IMR-90 (cell line): ENCODE measurements around the gene TPSD1. TPM values are rescaled to one million over a fixed set of nuclear protein-coding genes. Genes with fewer than 3 reads are reported as not detected.

Source experiments
- ATAC-seq: fragments of 200-7000 bp; cut with Tn5 transposase; 2 replicates; pipeline ENCODE4 v1.9.1; 2020; ENCODE audit warnings: low read depth, mild to moderate bottlenecking, moderate library complexity
- BruUV-seq: library from RNA; stranded (reverse); fragments of 400-500 nt; replicated peaks from 2 replicates; lab custom pipeline; 2021; lab: Mats Ljungman, UMichigan
- CTCF ChIA-PET: fragments of 300-600 bp; formaldehyde crosslinking; extraction: SDS; loops from one replicate; lab custom pipeline; 2021; ENCODE audit warnings: antibody characterized with exemption; lab: Yijun Ruan, JAX
- POLR2A ChIA-PET: fragments of 300-600 bp; sonication (Branson Sonifier 250); formaldehyde crosslinking; loops from one replicate; lab custom pipeline; 2022; ENCODE audit warnings: antibody characterized with exemption; ENCODE audit not compliant: unreplicated experiment; lab: Charles Lee
- DNase-seq: peaks from one replicate; pipeline ENCODE4 v3.0.0; 2013
- H2AFZ ChIP-seq: replicated peaks from 2 replicates; pipeline ENCODE3; 2013; ENCODE audit warnings: low read length, mild to moderate bottlenecking; ENCODE audit not compliant: poor library complexity
- H2AK5ac ChIP-seq: 2 replicates; pipeline ENCODE4 v1.6.1; 2013; ENCODE audit warnings: low read depth, low read length, inconsistent platforms
- H2AK9ac ChIP-seq: replicated peaks from 2 replicates; pipeline ENCODE3; 2013; ENCODE audit warnings: mild to moderate bottlenecking, low read depth, low read length, moderate library complexity; ENCODE audit not compliant: poor library complexity
- H2BK120ac ChIP-seq: 2 replicates; pipeline ENCODE4 v1.6.1; 2013; ENCODE audit warnings: low read depth, low read length, inconsistent platforms
- H2BK15ac ChIP-seq: 3 replicates; pipeline ENCODE4 v1.6.1; 2013; ENCODE audit warnings: low read depth, low read length, inconsistent platforms
- H2BK20ac ChIP-seq: 2 replicates; pipeline ENCODE4 v1.6.1; 2013; ENCODE audit warnings: low read depth, mild to moderate bottlenecking, inconsistent platforms, low read length, moderate library complexity
- H2BK5ac ChIP-seq: 2 replicates; pipeline ENCODE4 v1.6.1; 2013; ENCODE audit warnings: mild to moderate bottlenecking, low read depth, low read length, inconsistent platforms; ENCODE audit not compliant: poor library complexity, severe bottlenecking
- H3K14ac ChIP-seq: replicated peaks from 2 replicates; pipeline ENCODE4 v1.6.1; 2013; ENCODE audit warnings: low read depth, low read length, inconsistent platforms
- H3K18ac ChIP-seq: 2 replicates; pipeline ENCODE4 v1.6.1; 2013; ENCODE audit warnings: low read depth, low read length, control low read depth
- H3K23ac ChIP-seq: 2 replicates; pipeline ENCODE4 v1.6.1; 2013; ENCODE audit warnings: low read depth, low read length, inconsistent platforms
- H3K27ac ChIP-seq: 2 replicates; pipeline ENCODE4 v1.5.1; 2013; ENCODE audit warnings: mild to moderate bottlenecking, control low read depth, low read length; ENCODE audit not compliant: insufficient read depth
- H3K27me3 ChIP-seq: 2 replicates; pipeline ENCODE4 v1.6.1; 2013; ENCODE audit warnings: low read length; ENCODE audit not compliant: control insufficient read depth, insufficient read depth
- H3K36me3 ChIP-seq: 2 replicates; pipeline ENCODE4 v1.6.1; 2013; ENCODE audit warnings: low read length, mixed read lengths; ENCODE audit not compliant: control insufficient read depth, insufficient read depth
- H3K4ac ChIP-seq: 2 replicates; pipeline ENCODE4 v1.6.1; 2013; ENCODE audit warnings: low read depth, low read length, inconsistent platforms
- H3K4me1 ChIP-seq: 2 replicates; pipeline ENCODE4 v1.6.1; 2013; ENCODE audit warnings: low read length, mixed read lengths; ENCODE audit not compliant: control insufficient read depth, insufficient read depth
- H3K4me2 ChIP-seq: 2 replicates; pipeline ENCODE4 v1.6.1; 2013; ENCODE audit warnings: low read depth, mild to moderate bottlenecking, control low read depth, low read length, moderate library complexity
- H3K4me3 ChIP-seq: 2 replicates; pipeline ENCODE4 v1.5.1; 2013; ENCODE audit warnings: low read depth, mild to moderate bottlenecking, control low read depth, low read length, moderate library complexity; ENCODE audit not compliant: insufficient read depth
- H3K56ac ChIP-seq: 2 replicates; pipeline ENCODE4 v1.6.1; 2013; ENCODE audit warnings: low read length, inconsistent platforms; ENCODE audit not compliant: insufficient read depth; ENCODE audit errors: extremely low read depth
- H3K79me1 ChIP-seq, 2 experiments: 2 replicates each; pipeline ENCODE4 v1.6.1; 2013; ENCODE audit warnings: low read length in 2 of 2, inconsistent platforms in 1 of 2, low read depth in 1 of 2
- H3K9ac ChIP-seq: 2 replicates; pipeline ENCODE4 v1.6.1; 2013; ENCODE audit warnings: low read depth, low read length, control low read depth
- H3K9me1 ChIP-seq: 2 replicates; pipeline ENCODE4 v1.6.1; 2013; ENCODE audit warnings: low read length, inconsistent platforms; ENCODE audit not compliant: insufficient read depth
- H3K9me3 ChIP-seq: 2 replicates; pipeline ENCODE4 v1.6.1; 2013; ENCODE audit warnings: low read length; ENCODE audit not compliant: control insufficient read depth, insufficient read depth
- H4K20me1 ChIP-seq: 2 replicates; pipeline ENCODE4 v1.6.1; 2013; ENCODE audit warnings: low read length, inconsistent platforms; ENCODE audit not compliant: insufficient read depth
- H4K5ac ChIP-seq: 2 replicates; pipeline ENCODE4 v1.6.1; 2013; ENCODE audit warnings: mild to moderate bottlenecking, low read depth, low read length, control low read depth
- H4K8ac ChIP-seq, 2 experiments: 2 replicates each; pipeline ENCODE4 v1.6.1; 2013; ENCODE audit warnings: low read depth in 2 of 2, low read length in 2 of 2, control low read depth in 1 of 2, inconsistent platforms in 1 of 2
- H4K91ac ChIP-seq: 2 replicates; pipeline ENCODE4 v1.6.1; 2013; ENCODE audit warnings: low read depth, low read length, inconsistent platforms; ENCODE audit not compliant: insufficient read depth
- CEBPB ChIP-seq: IDR thresholded peaks from 2 replicates; pipeline ENCODE4 v1.6.1; 2012; ENCODE audit warnings: low read depth, low read length, improper control_type of control experiment
- CHD1 ChIP-seq: IDR thresholded peaks from 2 replicates; pipeline ENCODE4 v1.6.1; 2012; ENCODE audit warnings: low read depth, low read length, improper control_type of control experiment
- FOS ChIP-seq: fragments of 150-350 bp; IDR thresholded peaks from 2 replicates; pipeline ENCODE4 v1.6.1; 2016; ENCODE audit warnings: low read depth, low read length
- WGBS, 2 experiments: methylation state at CpG; one replicate each; pipeline versions ENCODE4 v1.1.5 to v1.1.7; 2013; ENCODE audit warnings: missing lambda C conversion rate in 2 of 2; ENCODE audit not compliant: insufficient read length in 1 of 2; ENCODE audit errors: extremely low coverage in 2 of 2; 5-methylcytosine and 5-hydroxymethylcytosine counted together
- dilution Hi-C: fragments of 300-500 bp; cut with HindIII; formaldehyde crosslinking; loops from one replicate; pipeline ENCODE4 v1.14.3; 2018; ENCODE audit warnings: low sequenced_read_pairs; ENCODE audit not compliant: unreplicated experiment
- in situ Hi-C: fragments of 300-500 bp; cut with MboI; formaldehyde crosslinking; loops from 3 replicates; pipeline ENCODE4 v1.14.3; 2019; ENCODE audit warnings: low sequenced_read_pairs, inconsistent platforms, mixed read lengths
- intact Hi-C: fragments of 100-400 bp; cut with micrococcal nuclease; formaldehyde crosslinking; loops from 2 replicates; pipeline ENCODE4 v1.10.0; 2022
- polyA plus RNA-seq, 3 experiments: library from polyadenylated mRNA; depleted of rRNA; stranded (reverse); fragments of >200 nt; gene quantifications; 2 replicates each; pipeline ENCODE4 v1.2.3, GENCODE V29; 2012; ENCODE audit warnings: low replicate concordance in 1 of 3
- total RNA-seq: library from RNA; depleted of rRNA; stranded (reverse); fragments of >200 nt; gene quantifications from 2 replicates; pipeline ENCODE4 v1.2.3, GENCODE V29; 2012

TPSD1 gene
- total and polyA plus RNA-seq, 2 of the 4 experiments (the other 2 are of a cell fraction), result not detected

- H3K56ac ChIP-seq, result no peak overlapping the region
- H3K27me3 ChIP-seq, result peaks cover 57% of the 10 kb centered on the region
- H2BK120ac ChIP-seq, result no peak overlapping the region
- in situ Hi-C loops, result no loop called here
- ChIA-PET POLR2A (no interaction called here), CTCF (no interaction called here)
- H3K79me1 ChIP-seq, result no peaks in the 10 kb centered on the region
- no peak overlapping the region for H2AK9ac ChIP-seq
- ATAC-seq (no peak), DNase-seq (no peak)
- TF ChIP-seq CEBPB (no peak), CHD1 (no peak), FOS (no peak)
- no peak overlapping the region for H3K18ac ChIP-seq
- H3K4me1 ChIP-seq, result no peaks in the 10 kb centered on the region
- H3K14ac ChIP-seq, result no peak overlapping the region
- no peak overlapping the region for H2BK5ac ChIP-seq
- H3K9me3 ChIP-seq, result peaks cover 2% of the 10 kb centered on the region; the same call in 1 of the 2 replicates
- H3K4ac ChIP-seq, result no peak overlapping the region
- H3K9me1 ChIP-seq, result no peaks in the 10 kb centered on the region
- no peak overlapping the region for H3K23ac ChIP-seq
- BruUV-seq, result no TSS peak
- no peak overlapping the region for H3K9ac ChIP-seq
- intact Hi-C loops, result no loop called here
- dilution Hi-C loops, result no loop called here
- H4K20me1 ChIP-seq, result no peaks in the 10 kb centered on the region
- H4K5ac ChIP-seq, result no peak overlapping the region
- H2BK20ac ChIP-seq, result no peak overlapping the region
- H2AFZ ChIP-seq, result no peak overlapping the region
- no peak overlapping the region for H3K27ac ChIP-seq
- no peak overlapping the region for H4K91ac ChIP-seq
- no peak overlapping the region for H3K4me3 ChIP-seq
- no peak overlapping the region for H3K4me2 ChIP-seq
- H2AK5ac ChIP-seq, result no peak overlapping the region
- H3K36me3 ChIP-seq, result no peaks in the 10 kb centered on the region
- no peak overlapping the region for H4K8ac ChIP-seq
- 31% methylated on average over 8 of the region's 21 CpGs; no CpG with 5 or more reads in 1 of the 2 experiments for WGBS, 2 experiments
- H2BK15ac ChIP-seq, result no peak overlapping the region
Measured at GRCh38 chr16:1277617-1278282, 21.9 kb downstream of the TPSD1 start.
